T follicular helper cell (primary cell): ENCODE data around the gene ADAD1.
"Not testable (repeated sequence)": the region's sequence is repeated elsewhere in the genome, so short reads cannot be mapped to it uniquely, and the experiment has no call there.

Experiments used
- DNase-seq: peaks from one replicate; pipeline ENCODE4 v3.0.0-alpha.2; 2020; ENCODE audit warnings: low read depth
- total RNA-seq, 2 experiments: gene quantifications; one replicate each; lab custom pipeline; 2026; lab: John Stamatoyannopoulos, UW

ADAD1 gene
- total RNA-seq = 0 reads per million in 2 experiments

DNA sequence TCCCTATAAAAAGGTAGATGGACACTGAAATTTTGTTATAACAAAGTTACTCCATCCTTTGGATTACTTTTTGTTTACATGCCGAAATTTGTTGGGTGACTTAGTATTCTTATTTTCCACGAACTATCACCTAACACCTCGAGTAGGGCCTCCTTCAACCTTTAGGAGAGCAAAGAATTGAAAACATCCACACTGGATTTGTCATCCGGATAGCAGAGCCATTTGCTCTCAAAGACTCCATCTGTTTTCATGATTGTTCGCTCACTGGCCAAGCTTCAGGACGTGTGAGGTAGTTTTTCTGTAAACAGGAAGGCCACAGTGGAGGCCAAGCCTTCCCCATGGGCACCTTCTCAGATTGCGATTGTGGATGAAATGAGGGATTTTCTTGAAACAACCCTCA is at the start of gene ADAD1:
Gene ADAD1, plus strand, starts transcription at position 301 of the 400 bp plus-strand sequence. CDS start 1,059 bp downstream, outside the sequence.
- DNase-seq = no peak

DNA sequence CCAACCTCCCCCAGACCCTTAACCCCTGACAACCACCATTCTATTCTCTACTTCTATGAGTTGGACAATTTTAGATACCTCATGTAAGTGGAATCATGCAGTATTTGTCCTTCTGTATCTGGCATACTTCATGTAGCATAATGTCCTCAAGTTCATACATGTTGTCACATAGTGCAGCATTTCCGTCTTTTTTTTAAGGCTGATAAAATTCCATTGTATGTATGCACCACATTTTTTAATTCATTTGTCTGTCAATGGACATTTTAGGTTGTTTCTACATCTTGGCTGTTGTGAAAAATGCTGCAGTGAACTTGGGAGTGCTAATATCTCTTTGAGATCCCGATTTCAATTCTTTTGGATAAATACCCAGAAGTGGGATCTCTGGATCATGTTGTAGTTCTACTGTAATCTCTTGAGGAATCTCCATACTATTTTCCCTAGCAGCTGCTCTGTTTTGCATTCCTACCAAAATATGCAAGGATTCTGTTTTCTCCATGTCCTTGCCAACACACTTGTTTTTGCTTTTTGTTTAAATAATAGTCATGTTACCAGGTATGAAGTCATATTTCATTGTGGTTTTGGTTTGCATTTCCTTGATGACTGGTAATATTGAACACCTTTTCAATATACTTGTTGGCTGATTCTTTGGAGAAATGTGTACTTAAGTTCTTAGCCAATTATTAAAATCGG is 48.8 kb upstream of the ADAD1 start:
- DNase-seq = no peak

DNA sequence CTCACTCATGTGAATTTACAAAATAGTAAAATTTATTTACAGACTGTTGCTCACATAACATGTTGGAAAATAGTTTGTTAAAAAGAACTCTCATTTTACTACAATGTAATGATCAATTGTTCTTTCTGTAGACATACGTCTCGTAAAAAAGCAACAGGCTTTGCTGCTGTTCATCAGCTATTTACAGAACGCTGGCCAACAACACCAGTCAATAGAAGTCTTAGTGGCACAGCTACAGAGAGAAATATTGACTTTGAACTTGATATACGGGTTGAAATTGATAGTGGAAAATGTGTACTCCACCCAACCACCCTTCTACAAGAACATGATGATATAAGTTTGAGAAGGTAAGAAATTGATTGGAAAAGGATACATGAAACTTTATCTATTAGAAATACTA is 47.6 kb upstream of the ADAD1 start:
- no peak for DNase-seq

DNA sequence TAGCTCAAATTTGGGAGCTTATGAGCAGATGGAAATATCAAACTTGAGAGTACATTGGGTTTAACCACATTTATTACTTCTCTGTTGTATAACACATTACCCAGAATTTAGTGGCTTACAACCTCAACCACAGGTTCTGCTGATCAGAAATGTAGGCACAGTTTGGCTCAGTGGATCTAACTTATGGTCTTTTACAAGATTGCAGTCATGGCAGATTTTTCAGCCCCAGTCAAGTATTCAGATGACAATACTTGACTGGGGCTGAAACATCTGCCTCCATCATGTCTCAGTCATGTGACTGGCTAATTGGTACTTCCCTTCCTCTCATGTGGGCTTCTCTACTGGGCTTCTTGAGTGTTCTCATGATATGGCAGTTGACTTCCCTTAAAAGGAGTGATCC is 44.0 kb upstream of the ADAD1 start:
- no peak for DNase-seq

DNA sequence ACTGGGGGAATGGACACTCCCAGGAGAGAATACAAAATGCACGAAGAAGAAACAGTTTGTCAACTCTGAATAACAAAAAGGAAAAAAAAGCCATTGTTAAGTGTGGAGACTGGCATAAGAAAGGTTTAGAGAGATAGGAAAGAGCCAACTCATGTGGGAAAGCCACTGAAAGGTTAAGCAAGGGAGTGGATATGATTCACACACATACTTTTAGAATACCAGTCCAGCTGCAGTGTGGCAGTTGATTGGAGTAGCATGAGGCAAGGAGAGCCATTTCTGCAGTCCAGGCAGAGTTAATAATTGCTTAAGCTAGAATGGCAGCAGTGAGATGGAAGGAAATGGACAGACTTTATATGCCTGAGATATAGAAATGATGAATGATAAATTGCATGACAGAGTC is 36.9 kb upstream of the ADAD1 start:
- no peak for DNase-seq

DNA sequence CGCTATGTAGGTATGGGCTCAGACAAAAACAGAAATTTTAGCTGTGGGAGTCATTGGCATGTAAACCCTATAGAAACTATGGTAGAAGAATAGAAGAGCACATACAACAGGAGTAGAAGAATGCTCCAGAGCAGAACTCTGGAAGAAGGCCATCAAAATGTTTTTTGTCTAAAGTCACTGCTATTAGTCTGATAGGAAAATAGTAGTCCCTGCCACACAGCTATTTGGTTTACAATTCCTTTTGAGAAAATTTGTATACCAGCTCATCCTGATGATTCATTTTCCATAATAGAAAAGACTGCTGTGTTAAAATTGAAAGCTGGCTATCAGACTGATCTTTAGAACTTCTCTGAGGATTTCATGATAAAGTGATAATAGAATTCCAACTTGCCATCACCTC is 32.8 kb upstream of the ADAD1 start:
- no peak for DNase-seq

DNA sequence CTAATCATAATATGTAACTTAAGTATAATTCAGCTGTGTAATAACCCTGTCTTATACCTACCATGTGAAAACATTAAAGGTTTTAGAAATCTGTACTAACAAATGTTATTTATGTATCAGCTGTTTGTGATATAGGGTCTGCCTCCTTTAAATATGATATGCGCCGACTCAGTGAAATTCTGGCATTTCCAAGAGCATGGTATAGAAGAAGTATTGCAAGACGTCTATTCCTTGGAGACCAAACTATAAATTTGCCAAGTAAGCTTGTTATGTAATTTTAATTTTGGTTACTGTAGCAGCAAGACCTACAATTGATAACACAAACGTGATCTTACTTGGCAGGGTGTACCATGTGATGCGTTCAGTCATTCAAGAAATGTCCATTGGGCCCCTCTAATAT is 32.3 kb upstream of the ADAD1 start:
- DNase-seq = no peak

DNA sequence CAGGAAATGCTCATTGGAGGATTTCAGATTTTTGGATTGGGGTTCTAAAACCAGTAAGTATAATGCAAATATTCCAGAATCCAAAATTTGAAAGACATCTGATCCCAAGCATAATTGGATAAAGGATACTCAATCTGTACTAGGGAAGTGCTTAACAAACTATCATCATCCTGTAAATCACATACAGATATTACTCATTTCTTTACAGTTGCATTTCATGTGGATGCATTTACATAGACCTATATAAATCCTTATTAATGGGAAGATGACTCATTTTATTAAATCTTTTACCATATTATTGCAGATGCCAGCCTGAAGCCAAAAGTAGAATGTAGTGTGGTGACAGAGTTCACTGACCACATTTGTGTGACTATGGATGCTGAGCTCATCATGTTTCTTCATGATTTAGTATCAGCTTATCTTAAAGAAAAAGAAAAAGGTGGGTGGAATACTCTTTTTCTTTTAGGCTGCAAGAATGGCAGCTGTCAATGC is 22.4 kb upstream of the ADAD1 start:
- DNase-seq = no peak

DNA sequence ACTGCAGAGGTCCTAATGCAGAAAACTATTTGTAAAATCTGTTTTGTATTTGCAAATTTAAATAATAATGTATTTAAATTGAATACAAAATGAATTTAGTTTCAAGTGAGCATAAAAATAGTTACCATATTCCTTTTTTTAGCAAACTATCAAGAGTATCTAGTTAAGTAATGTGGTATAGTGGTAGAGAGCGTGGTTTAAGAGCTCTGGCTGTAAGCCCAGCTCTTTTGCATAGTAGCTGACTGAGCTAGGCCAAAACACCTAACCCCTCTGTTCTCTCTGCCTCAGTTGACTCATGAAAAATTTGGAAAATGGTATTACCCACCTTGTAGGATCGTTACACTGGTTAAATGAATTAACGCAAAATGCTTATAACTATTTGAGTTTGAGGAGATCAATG is 18.1 kb upstream of the ADAD1 start:
- no peak for DNase-seq

DNA sequence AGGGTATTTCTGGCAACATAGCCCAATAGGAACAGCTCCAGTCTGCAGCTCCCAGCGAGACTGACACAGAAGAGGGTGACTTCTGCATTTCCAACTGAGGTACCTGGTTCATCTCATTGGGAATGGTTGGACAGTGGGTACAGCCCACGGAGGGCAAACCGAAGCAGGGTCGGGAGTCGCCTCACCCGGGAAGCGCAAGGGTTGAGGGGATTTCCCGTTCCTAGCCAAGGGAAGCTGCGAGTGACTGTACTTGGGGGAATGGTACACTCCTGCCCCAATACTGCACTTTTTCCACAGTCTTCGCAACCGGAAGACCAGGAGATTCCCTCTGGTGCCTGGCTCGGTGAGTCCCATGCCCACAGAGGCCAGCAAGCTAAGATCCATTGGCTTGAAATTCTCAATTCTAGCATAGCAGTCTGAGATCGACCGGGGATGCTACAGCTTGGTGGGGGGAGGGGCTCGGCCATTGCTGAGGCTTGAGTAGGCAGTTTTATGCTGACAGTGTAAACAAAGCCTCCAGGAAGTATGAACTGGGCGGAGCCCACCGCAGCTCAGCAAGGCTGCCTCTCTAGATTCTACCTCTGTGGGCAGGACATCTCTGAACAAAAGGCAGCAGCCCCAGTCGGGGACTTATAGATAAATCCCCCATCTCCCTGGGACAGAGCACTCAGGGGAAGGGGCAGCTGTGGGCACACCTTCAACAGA is 14.0 kb upstream of the ADAD1 start:
- no peak for DNase-seq

DNA sequence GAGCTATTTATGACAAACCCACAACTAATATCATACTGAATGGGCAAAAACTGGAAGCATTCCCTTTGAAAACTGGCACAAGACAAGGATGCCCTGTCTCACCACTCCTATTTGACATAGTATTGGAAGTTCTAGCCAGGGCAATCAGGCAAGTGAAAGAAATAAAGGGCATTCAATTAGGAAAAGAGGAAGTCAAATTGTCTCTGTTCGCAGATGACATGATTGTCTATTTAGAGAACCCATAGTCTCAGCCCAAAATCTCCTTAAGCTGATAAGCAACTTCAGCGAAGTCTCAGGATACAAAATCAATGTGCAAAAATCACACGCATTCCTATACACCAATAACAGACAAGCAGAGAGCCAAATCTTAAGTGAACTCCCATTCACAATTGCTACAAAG is 10.0 kb upstream of the ADAD1 start:
- not testable (repeated sequence) for DNase-seq

DNA sequence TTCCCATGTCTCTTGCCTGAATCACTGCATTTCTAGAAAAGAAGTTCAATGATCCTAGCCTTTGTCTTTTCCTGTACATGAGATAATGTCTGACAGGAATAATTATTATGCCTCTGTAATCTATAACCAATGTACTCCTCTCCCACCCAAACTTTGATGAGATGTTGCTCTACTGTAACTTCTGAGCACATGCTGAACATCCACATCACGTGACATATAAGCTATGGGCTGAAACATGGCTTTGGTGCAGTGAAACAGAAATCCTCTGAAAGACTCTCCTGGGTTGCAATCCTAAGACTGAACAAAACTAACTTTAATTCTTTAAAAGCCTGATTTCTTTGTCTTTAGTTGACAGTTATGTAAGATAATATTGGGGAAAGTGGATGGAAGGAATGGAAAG is 1.5 kb upstream of the ADAD1 start:
- no peak for DNase-seq

DNA sequence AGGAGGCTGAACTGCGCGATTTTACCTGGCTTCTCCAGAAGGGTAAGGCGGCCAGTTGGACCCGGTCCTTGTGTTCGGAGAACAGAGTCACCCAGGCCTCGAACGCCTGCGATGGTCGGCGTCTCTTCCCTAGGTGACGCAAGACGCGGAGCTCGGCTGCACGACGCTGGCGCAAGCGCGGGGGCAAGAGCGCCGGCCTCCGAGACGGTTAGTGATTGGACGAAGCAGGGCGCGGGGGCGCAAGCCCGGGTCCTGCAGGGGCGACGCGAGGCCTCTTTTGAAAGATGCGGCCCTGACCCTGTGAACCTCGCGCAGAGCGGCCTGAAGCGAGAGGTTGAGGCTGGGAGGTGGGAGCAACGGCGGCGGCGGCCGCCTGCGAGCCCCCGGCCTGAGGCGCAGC is 428 bp downstream of the ADAD1 start:
- DNase-seq = no peak

DNA sequence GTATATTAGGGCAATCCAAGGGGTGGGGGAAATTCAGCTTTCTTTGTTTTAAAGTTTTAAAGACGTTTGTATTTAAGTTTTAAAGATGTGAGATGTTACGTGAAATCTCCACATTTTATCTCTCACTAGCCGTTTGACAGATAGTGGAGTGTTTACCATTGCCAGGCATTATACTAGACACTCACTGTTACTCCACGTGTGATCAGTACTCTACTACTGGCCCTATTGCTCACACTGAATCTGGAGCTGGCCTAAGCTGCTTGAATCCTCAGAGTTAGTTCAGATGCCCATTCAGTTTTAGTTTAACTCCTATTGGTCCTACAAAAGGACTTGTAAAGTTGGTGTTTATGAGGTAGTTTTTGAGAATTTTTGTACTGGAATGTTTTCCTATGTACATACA is 4.5 kb downstream of the ADAD1 start:
- DNase-seq = no peak

DNA sequence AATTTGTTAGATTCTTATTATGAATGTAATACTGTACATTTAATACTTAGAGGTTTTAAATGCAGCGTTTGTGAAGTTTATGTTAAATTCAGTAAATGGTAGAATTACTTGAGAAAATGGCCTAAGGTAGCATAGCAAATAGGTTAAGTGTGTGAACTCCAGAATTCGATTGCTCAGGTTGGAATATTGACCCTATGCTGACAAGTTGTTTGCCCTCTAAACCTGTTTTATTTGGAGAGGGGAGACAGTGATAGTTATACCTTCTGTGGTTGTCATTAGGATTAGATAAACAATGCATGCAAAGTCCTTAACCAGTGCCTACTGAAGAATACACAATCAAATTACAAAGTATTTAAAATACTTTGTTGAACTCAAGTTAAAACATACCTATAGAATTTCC is 5.4 kb downstream of the ADAD1 start:
- no peak for DNase-seq

DNA sequence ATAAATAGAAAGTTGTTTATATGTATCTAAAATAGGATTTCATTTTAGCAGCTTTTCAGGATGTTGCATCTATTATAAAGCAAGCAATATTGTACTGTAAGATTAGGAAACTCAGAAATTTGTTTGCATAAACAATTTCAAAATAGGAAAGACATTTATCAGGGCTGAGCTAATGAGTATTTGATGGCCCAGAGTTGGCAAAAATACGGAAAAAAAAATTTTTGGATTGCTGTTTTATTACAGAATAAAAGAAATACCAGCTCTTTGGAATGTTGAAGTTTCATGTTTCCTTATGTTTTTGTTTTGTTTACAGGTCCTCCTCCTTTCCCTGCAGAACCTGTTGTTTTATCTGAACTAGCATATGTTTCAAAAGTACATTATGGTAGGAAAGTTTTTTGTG is 14.5 kb downstream of the ADAD1 start:
- DNase-seq = no peak

DNA sequence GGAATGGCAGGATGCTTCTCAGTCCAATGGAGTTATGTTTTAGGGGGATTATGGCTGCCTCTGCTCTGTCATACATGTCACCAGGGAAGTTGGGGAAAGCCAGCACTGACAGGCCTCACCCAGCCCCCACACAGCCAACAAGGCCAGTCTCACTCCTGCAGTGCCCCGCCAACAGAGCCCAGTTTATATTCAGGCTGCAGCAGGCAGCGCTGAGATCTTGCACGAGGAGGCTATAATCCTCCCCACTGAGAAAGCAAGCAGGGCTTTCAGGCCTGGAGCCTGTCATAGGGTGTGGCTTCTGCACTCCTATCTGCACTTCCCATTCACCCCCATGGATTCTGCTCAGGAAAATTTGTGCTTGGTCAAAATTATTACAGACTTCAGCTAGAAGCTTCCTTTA is 25.1 kb downstream of the ADAD1 start:
- DNase-seq = no peak

DNA sequence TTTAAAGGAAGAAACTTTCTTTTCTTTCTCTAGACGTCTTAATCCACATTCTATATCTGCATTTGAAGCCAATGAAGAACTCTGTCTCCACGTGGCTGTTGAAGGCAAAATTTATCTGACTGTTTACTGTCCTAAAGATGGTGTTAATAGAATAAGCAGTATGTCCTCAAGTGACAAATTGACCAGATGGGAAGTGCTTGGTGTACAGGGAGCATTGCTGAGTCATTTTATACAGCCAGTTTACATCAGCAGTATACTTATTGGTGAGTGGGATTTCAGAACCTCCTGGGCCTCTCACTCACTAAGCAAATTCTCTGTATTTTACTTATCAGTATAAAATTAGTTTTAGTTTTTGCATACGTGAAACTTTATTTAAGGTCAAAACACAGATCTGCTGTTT is 33.7 kb downstream of the ADAD1 start:
- DNase-seq = no peak

DNA sequence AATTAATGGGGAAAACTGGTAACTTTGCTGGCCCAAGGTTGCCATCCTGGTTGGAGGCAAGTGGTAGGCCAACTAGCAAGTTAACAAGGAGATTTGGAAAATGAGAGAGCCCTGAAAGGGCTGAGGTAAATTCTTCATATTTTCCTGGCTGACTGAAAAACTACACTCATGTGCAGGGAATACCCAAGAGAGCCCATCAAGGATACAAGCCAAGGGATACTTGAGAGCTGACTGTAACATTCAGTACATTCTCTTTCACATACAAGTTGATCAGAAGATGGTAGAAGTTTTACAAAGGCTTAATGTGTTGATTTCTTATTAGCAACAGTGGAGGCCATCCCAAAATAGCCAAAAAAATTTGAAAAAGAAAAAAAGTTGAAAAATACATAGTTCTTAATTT is 44.4 kb downstream of the ADAD1 start:
- DNase-seq = no peak

DNA sequence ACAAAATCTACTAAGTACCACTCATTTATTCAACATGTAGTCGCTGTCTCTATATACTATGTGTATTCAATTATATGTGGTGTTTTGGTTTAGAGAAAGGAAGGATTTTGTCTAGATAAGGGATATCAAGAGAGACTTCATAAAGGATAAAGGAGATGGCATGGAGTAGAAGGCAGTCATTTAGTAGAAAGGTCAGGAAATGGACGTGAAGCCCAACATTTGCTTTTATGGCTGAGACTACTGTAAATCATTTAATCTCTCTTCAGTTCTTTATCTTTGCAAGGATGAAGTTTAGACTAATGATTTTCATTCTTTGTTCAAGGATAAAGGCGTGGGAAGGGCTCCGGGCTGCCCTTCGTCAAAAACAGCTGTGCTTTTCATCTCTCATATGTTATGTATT is 52.5 kb downstream of the ADAD1 start:
- DNase-seq = no peak

DNA sequence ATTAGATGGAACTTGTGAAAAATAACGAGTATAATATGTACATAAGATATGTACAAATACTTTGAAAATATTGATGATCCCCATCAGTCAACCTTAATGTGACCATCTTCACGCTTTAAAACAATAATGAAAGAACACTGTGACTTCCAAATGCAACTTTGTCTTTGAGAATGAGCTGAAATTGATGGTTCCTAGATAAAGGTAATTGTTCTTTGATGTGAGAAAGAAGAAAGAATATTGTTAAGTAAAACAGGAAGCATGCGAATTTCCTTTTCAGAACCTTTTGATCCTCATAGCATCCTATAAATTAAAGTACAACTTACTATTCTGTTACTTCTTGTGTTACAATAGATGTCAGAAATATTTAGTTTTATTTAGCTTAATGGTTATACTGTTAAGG is 55.5 kb downstream of the ADAD1 start:
- no peak for DNase-seq

DNA sequence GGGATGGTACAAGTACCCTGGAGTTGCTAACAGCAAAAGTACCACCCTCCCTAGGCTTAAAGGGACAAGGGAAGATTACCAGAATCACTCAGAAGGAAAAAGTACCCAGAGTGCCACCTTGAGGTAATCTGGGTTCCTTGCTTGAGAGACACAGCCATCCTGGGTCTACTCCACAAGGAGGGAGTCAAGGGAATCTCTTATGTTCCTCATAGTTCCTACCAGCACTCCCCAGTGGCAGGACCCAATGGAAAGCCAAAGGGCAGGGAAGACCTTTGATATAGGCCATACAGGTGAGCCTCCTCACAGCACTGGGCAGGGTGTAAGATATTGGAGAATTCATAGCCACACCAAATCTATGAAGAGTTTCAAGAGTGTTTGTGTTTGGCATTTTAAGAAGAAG is 72.0 kb downstream of the ADAD1 start:
- no peak for DNase-seq

DNA sequence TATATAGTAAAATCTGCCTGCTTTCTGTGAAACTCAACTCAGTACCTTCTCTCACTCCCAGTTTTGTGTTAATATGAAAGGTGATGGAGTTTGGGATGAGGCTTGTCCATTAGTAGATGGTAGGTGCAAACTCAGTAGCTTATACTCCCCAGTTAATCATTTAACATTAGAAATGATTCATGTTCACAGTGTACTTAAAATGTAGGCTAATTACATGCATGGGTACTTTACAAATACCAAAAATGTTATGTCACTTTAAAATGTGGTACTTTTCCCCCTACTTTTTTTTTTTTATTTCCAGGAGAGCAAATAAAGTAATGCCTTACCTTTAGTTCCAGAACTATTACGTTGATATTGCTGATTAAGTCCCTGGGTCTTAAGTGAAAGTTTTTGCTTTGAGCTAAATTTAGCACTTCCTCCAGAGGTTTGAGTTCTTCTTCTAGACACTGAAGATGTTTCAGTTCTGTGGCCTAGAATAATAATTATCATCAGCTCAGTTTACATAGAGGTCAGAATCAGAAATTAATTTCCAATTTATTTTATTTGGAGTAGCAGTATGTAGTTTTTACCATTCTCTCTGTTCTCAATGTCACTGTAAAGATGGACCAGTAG is 74.7 kb downstream of the ADAD1 start:
- DNase-seq = no peak
